HepG2 (cell line): ENCODE results near the gene ST6GALNAC4. TPM values are rescaled to one million over a fixed set of nuclear protein-coding genes. Genes with fewer than 3 reads are reported as not detected.

Experiments
- AHR ChIP-seq: IDR thresholded peaks from 2 replicates; pipeline ENCODE4 v1.6.1; 2018; ENCODE audit warnings: missing genetic modification reagents, missing compliant biosample characterization
- AKAP8 ChIP-seq: sonication (generic); formaldehyde crosslinking; IDR thresholded peaks from 2 replicates; pipeline ENCODE4 v1.5.1; 2020; ENCODE audit warnings: mild to moderate bottlenecking, missing genetic modification reagents
- CHD4 ChIP-seq: fragments of 200-600 bp; sonication (generic); IDR thresholded peaks from 2 replicates; pipeline ENCODE4 v1.7.0; 2017; ENCODE audit warnings: mild to moderate bottlenecking, low read length, borderline replicate concordance
- HNF4A ChIP-seq: sonication (generic); formaldehyde crosslinking; IDR thresholded peaks from 2 replicates; pipeline ENCODE4 v1.4.0; 2020; ENCODE audit warnings: missing genetic modification reagents
- HOXD1 ChIP-seq: sonication (generic); formaldehyde crosslinking; IDR thresholded peaks from 2 replicates; pipeline ENCODE4 v1.5.0; 2020; ENCODE audit warnings: missing genetic modification reagents
- NR2F2 ChIP-seq: IDR thresholded peaks from 2 replicates; pipeline ENCODE4 v1.6.1; 2012; ENCODE audit warnings: low read depth, inconsistent platforms, borderline replicate concordance
- NR2F6 ChIP-seq, 2 experiments: IDR thresholded peaks; 2 replicates each; pipeline ENCODE4 v1.6.1; 2016; ENCODE audit warnings: antibody characterized with exemption in 1 of 2, mild to moderate bottlenecking in 1 of 2
- PTBP1 ChIP-seq: fragments of 200-400 bp; formaldehyde crosslinking; IDR thresholded peaks from 2 replicates; pipeline ENCODE4 v1.6.1; 2018; ENCODE audit warnings: low read length, low read depth; ENCODE audit not compliant: poor library complexity, severe bottlenecking
- RXRA ChIP-seq: sonication (generic); formaldehyde crosslinking; IDR thresholded peaks from 2 replicates; pipeline ENCODE4 v1.5.1; 2020; ENCODE audit warnings: missing genetic modification reagents
- ZBTB7A ChIP-seq: sonication (generic); formaldehyde crosslinking; IDR thresholded peaks from 2 replicates; pipeline ENCODE4 v1.8.0; 2022; ENCODE audit warnings: mild to moderate bottlenecking, missing genetic modification reagents
- ZKSCAN1 ChIP-seq: fragments of 150-350 bp; IDR thresholded peaks from 2 replicates; pipeline ENCODE4 v1.6.1; 2014; ENCODE audit warnings: low read length
- ZNF143 ChIP-seq: sonication (generic); formaldehyde crosslinking; IDR thresholded peaks from 2 replicates; pipeline ENCODE4 v1.4.0; 2020; ENCODE audit warnings: missing genetic modification reagents
- ZNF317 ChIP-seq: sonication (generic); formaldehyde crosslinking; IDR thresholded peaks from 2 replicates; pipeline ENCODE4 v1.5.0; 2020; ENCODE audit warnings: mild to moderate bottlenecking, missing genetic modification reagents
- polyA plus RNA-seq, 8 experiments: library from polyadenylated mRNA; depleted of rRNA in 3 of 8; stranded (reverse) in 7 of 8; unstranded in 1 of 8; fragments of >200 nt; fragmentation: Illumina TruSeq in 4 of 8; extraction: Trizol in 4 of 8; gene quantifications; 2 replicates each; pipeline versions ENCODE4 v1.2.1 to v1.2.3, GENCODE V29; 2011 to 2016; ENCODE audit warnings: low read depth in 4 of 8, missing spikeins in 1 of 8, mixed read lengths in 1 of 8; ENCODE audit not compliant: insufficient read depth in 1 of 8
- total RNA-seq, 5 experiments: library from RNA; depleted of rRNA; stranded (reverse); fragments of >200 nt; fragmentation: Illumina TruSeq; extraction: Trizol; gene quantifications; 2 replicates each; pipeline ENCODE4 v1.2.3, GENCODE V29; 2016; ENCODE audit warnings: low read depth in 1 of 5
- TF ChIP-seq, protein P1 (sequence below): sonication (generic); formaldehyde crosslinking; IDR thresholded peaks from 2 replicates; pipeline ENCODE4 v1.5.1; 2020; ENCODE audit warnings: mild to moderate bottlenecking, missing genetic modification reagents, moderate library complexity
- TF ChIP-seq, protein P2 (sequence below): sonication (generic); formaldehyde crosslinking; IDR thresholded peaks from 2 replicates; pipeline ENCODE4 v1.9.0; 2022; ENCODE audit warnings: low read depth, missing genetic modification reagents
- TF ChIP-seq, protein P3 (sequence below): sonication (generic); formaldehyde crosslinking; IDR thresholded peaks from 2 replicates; pipeline ENCODE4 v1.4.0; 2020; ENCODE audit warnings: missing genetic modification reagents, mild to moderate bottlenecking, borderline replicate concordance
- TF ChIP-seq, protein P4 (sequence below): sonication (generic); formaldehyde crosslinking; IDR thresholded peaks from 2 replicates; pipeline ENCODE4 v1.4.0; 2020; ENCODE audit warnings: missing genetic modification reagents

Gene ST6GALNAC4
- total and polyA plus RNA-seq, 2 of the 13 experiments (the other 11 are each of a cell fraction or from before 2014, with no cell fraction given), result 18.8 to 27.7 TPM

DNA sequence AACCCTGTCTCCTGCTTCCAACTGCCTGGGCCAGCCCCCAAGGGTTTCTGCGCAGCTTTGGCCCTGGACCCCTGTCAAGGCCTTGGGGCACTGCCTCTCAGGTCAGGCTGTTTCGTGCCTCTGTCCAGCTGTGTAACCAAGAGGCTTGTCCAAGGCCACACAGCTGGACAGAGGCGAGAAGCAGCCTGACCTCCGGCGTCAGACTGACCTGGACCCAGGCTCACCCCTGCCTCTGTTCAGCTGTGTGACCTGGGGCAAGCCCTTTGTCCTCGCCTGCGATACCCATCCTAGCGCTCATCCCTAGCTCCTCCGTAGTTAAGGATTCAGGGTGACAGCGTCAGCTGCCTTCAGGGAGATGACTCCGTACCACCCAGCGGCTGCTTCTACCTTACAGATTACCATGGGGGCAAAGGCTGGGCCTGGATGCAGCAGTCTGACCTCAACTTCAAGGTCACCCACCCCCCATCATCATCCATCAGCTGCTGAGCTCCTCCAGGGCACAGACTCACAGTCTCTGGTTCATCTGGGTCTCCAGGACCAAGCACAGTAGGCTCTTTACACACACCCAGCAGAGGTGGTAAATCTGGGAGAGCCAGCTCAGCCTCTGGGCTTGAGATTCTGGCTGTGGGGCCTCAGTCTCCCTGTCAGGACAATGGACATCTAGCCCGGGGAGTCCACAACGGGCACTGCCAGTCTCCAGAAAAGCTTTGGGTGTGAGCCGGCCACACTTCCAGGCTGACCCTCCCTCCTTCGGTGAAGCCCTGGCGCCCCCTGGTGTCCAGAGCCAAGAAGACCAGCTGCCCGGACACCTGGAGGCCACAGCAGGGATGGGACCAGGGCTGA, 47.3 kb downstream of the ST6GALNAC4 start (continued):
- TF ChIP-seq ZNF143 (CRISPR knock-in tag) (peak; percentile 29; the same call in 1 of the 2 replicates), CHD4 (0 out of 2 replicates have a peak, but pooled peaks have one; percentile 34), HOXD1 (no peak), ZBTB7A (CRISPR knock-in tag) (no peak), NR2F6 (IDR thresholded peaks at IDR 0.05) (no peak), NR2F6 (CRISPR knock-in tag; IDR thresholded peaks at IDR 0.05) (peak; percentile 46; the same call in 1 of the 2 replicates), AKAP8 (no peak), ZKSCAN1 (peak; percentile 72; the same call in 1 of the 2 replicates), ZNF317 (CRISPR knock-in tag) (0 out of 2 replicates have a peak, but pooled peaks have one; percentile 32), AHR (CRISPR knock-in tag) (0 out of 2 replicates have a peak, but pooled peaks have one; percentile 52), HNF4A (CRISPR knock-in tag) (peak; percentile 53), PTBP1 (no peak), NR2F2 (peak; percentile 19; the same call in 1 of the 2 replicates), RXRA (CRISPR knock-in tag) (0 out of 2 replicates have a peak, but pooled peaks have one; percentile 21)
- TF ChIP-seq, protein P1, sequence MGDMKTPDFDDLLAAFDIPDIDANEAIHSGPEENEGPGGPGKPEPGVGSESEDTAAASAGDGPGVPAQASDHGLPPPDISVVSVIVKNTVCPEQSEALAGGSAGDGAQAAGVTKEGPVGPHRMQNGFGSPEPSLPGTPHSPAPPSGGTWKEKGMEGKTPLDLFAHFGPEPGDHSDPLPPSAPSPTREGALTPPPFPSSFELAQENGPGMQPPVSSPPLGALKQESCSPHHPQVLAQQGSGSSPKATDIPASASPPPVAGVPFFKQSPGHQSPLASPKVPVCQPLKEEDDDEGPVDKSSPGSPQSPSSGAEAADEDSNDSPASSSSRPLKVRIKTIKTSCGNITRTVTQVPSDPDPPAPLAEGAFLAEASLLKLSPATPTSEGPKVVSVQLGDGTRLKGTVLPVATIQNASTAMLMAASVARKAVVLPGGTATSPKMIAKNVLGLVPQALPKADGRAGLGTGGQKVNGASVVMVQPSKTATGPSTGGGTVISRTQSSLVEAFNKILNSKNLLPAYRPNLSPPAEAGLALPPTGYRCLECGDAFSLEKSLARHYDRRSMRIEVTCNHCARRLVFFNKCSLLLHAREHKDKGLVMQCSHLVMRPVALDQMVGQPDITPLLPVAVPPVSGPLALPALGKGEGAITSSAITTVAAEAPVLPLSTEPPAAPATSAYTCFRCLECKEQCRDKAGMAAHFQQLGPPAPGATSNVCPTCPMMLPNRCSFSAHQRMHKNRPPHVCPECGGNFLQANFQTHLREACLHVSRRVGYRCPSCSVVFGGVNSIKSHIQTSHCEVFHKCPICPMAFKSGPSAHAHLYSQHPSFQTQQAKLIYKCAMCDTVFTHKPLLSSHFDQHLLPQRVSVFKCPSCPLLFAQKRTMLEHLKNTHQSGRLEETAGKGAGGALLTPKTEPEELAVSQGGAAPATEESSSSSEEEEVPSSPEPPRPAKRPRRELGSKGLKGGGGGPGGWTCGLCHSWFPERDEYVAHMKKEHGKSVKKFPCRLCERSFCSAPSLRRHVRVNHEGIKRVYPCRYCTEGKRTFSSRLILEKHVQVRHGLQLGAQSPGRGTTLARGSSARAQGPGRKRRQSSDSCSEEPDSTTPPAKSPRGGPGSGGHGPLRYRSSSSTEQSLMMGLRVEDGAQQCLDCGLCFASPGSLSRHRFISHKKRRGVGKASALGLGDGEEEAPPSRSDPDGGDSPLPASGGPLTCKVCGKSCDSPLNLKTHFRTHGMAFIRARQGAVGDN (CRISPR knock-in tag), result peak; percentile 54
- TF ChIP-seq, protein P2, sequence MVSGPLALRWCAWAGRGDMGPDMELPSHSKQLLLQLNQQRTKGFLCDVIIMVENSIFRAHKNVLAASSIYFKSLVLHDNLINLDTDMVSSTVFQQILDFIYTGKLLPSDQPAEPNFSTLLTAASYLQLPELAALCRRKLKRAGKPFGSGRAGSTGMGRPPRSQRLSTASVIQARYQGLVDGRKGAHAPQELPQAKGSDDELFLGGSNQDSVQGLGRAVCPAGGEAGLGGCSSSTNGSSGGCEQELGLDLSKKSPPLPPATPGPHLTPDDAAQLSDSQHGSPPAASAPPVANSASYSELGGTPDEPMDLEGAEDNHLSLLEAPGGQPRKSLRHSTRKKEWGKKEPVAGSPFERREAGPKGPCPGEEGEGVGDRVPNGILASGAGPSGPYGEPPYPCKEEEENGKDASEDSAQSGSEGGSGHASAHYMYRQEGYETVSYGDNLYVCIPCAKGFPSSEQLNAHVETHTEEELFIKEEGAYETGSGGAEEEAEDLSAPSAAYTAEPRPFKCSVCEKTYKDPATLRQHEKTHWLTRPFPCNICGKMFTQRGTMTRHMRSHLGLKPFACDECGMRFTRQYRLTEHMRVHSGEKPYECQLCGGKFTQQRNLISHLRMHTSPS, result peak; percentile 66; the same call in 1 of the 2 replicates
- TF ChIP-seq, protein P3, sequence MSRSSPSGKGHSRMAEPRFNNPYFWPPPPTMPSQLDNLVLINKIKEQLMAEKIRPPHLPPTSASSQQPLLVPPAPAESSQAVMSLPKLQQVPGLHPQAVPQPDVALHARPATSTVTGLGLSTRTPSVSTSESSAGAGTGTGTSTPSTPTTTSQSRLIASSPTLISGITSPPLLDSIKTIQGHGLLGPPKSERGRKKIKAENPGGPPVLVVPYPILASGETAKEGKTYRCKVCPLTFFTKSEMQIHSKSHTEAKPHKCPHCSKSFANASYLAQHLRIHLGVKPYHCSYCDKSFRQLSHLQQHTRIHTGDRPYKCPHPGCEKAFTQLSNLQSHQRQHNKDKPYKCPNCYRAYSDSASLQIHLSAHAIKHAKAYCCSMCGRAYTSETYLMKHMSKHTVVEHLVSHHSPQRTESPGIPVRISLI (CRISPR knock-in tag), result 0 out of 2 replicates have a peak, but pooled peaks have one; percentile 29
- TF ChIP-seq, protein P4, sequence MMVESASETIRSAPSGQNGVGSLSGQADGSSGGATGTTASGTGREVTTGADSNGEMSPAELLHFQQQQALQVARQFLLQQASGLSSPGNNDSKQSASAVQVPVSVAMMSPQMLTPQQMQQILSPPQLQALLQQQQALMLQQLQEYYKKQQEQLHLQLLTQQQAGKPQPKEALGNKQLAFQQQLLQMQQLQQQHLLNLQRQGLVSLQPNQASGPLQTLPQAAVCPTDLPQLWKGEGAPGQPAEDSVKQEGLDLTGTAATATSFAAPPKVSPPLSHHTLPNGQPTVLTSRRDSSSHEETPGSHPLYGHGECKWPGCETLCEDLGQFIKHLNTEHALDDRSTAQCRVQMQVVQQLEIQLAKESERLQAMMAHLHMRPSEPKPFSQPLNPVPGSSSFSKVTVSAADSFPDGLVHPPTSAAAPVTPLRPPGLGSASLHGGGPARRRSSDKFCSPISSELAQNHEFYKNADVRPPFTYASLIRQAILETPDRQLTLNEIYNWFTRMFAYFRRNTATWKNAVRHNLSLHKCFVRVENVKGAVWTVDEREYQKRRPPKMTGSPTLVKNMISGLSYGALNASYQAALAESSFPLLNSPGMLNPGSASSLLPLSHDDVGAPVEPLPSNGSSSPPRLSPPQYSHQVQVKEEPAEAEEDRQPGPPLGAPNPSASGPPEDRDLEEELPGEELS (CRISPR knock-in tag), result no peak
